Kidney epithelial cell (primary cell): ENCODE data around the gene MAVS. TPM values are rescaled to one million over a fixed set of nuclear protein-coding genes. Genes with fewer than 3 reads are reported as not detected.

Experiments used
- DNase-seq: peaks from one replicate; pipeline ENCODE4 v3.0.0-alpha.2; 2010; ENCODE audit warnings: low read depth
- H3K27me3 ChIP-seq: 2 replicates; pipeline ENCODE4 v1.6.0; 2011; ENCODE audit warnings: low read length; ENCODE audit not compliant: control insufficient read depth, insufficient read depth
- H3K36me3 ChIP-seq: 2 replicates; pipeline ENCODE4 v1.5.1; 2011; ENCODE audit warnings: low read length; ENCODE audit not compliant: control insufficient read depth, insufficient read depth
- H3K4me3 ChIP-seq: 2 replicates; pipeline ENCODE4 v1.5.1; 2011; ENCODE audit warnings: low read depth, mild to moderate bottlenecking, control low read depth, low read length
- total RNA-seq: library from RNA; depleted of rRNA; stranded (reverse); fragments of >200 nt; gene quantifications from 2 replicates; pipeline ENCODE4 v1.2.3, GENCODE V29; 2015
- TF ChIP-seq, protein P1 (sequence below): IDR thresholded peaks from 2 replicates; pipeline ENCODE4 v1.5.1; 2011; ENCODE audit warnings: mild to moderate bottlenecking, moderate library complexity, low read length, control low read depth, inconsistent platforms; ENCODE audit not compliant: insufficient read depth, poor library complexity, severe bottlenecking

MAVS gene
- total RNA-seq, 1 donor from 2014 or later = 30.8 TPM

DNA sequence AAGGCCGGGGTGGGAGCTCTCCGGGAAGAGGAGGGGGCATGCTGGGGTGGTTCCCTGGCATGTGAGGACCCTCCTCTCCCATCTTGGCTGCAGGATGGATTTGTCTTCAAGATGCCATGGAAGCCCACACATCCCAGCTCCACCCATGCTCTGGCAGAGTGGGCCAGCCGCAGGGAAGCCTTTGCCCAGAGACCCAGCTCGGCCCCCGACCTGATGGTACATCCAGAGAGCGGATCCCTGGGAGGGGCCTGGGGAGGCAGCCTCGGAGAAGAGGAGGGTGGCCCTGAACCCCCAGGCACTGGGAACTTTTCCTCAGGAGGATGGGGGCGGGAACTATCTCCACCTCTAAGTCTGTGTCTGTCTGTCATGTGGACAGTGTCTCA lies 45.8 kb upstream of the MAVS start:
- Histone ChIP-seq H3K4me3 (no peak overlapping the region), H3K36me3 (peaks cover 1% of the 10 kb centered on the region), H3K27me3 (no peaks in the 10 kb centered on the region)
- DNase-seq = no peak
- TF ChIP-seq, protein P1, sequence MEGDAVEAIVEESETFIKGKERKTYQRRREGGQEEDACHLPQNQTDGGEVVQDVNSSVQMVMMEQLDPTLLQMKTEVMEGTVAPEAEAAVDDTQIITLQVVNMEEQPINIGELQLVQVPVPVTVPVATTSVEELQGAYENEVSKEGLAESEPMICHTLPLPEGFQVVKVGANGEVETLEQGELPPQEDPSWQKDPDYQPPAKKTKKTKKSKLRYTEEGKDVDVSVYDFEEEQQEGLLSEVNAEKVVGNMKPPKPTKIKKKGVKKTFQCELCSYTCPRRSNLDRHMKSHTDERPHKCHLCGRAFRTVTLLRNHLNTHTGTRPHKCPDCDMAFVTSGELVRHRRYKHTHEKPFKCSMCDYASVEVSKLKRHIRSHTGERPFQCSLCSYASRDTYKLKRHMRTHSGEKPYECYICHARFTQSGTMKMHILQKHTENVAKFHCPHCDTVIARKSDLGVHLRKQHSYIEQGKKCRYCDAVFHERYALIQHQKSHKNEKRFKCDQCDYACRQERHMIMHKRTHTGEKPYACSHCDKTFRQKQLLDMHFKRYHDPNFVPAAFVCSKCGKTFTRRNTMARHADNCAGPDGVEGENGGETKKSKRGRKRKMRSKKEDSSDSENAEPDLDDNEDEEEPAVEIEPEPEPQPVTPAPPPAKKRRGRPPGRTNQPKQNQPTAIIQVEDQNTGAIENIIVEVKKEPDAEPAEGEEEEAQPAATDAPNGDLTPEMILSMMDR = no peak

- H3K27me3 ChIP-seq = no peaks in the 10 kb centered on the region
- TF ChIP-seq, protein P1 = no peak
- H3K36me3 ChIP-seq = peaks cover 1% of the 10 kb centered on the region
- no peak overlapping the region for H3K4me3 ChIP-seq
- DNase-seq = no peak
Observed at GRCh38 chr20:3801299-3801698, 45.3 kb upstream of the MAVS start.

- no peak for DNase-seq
- TF ChIP-seq, protein P1 = no peak
- no peak overlapping the region for H3K4me3 ChIP-seq
- H3K27me3 ChIP-seq = no peaks in the 10 kb centered on the region
- peaks cover 1% of the 10 kb centered on the region for H3K36me3 ChIP-seq
Observed at GRCh38 chr20:3801846-3802245, 44.8 kb upstream of the MAVS start.

GRCh38 chr20:3802524-3803239 lies 44.0 kb upstream of the MAVS start:
- TF ChIP-seq, protein P1 = no peak
- DNase-seq = no peak
- peaks cover 1% of the 10 kb centered on the region for H3K36me3 ChIP-seq
- no peaks in the 10 kb centered on the region for H3K27me3 ChIP-seq
- H3K4me3 ChIP-seq = no peak overlapping the region

GRCh38 chr20:3803289-3803688 lies 43.3 kb upstream of the MAVS start:
- TF ChIP-seq, protein P1 = no peak
- H3K4me3 ChIP-seq = no peak overlapping the region
- no peaks in the 10 kb centered on the region for H3K27me3 ChIP-seq
- H3K36me3 ChIP-seq = peaks cover 1% of the 10 kb centered on the region
- DNase-seq = no peak

DNA sequence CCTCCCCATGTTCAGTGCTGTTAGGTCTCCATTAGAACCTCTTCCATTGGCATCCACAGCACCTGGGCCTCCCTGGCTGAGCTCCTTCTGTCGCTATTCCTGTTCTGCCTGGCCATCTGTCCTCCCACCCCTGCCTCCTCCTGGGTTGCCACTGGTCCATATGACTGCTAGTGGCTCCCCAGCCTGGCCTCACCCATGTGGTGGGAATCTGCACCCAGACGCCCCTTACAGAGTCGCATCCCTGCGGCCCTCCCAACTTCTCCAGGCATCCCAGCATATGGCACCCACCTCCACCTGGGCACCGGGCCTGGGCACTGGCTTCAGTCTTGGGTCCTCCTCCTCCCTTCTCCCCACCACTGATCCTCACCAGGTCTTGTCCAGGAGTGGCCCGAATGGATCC lies 42.8 kb upstream of the MAVS start:
- Histone ChIP-seq H3K4me3 (no peak overlapping the region), H3K27me3 (no peaks in the 10 kb centered on the region), H3K36me3 (peaks cover 1% of the 10 kb centered on the region)
- TF ChIP-seq, protein P1 = no peak
- no peak for DNase-seq
